ENCODE measurements around the gene OR10A5. TPM values are rescaled to one million over a fixed set of nuclear protein-coding genes. Genes with fewer than 3 reads are reported as not detected.

The OR10A5 gene
- total and polyA plus RNA-seq, 8 donors = not detected

DNA sequence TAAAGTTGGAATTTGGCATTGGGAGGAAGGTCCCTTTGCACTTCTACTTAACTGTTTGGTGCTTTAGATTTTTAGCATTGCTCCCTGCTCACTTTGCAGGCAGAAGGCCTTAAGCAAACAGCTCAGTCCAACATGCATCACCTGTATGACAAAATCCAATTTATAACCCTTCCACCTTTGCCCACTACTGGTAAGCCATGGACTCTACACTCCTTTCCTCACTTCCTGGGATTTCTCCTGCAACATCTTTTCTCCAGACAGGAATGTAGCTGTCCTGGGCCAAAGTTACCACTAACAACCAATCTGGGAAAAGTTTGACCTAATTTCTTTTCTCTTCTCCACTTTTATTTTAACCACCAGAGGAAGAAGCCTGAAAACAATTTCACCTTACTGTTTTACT is 48.6 kb downstream of the OR10A5 start:
- Histone ChIP-seq H3K27me3 (no peaks in the 10 kb centered on the region), H3K27ac (no peak overlapping the region), H3K36me3 (no peaks in the 10 kb centered on the region), H3K9me3 (no peaks in the 10 kb centered on the region), H3K4me1 (no peaks in the 10 kb centered on the region), H3K4me3 (no peak overlapping the region)
- DNase-seq = no peak
- intact Hi-C loops (cut with DNase I; ENCODE audit: low total_unique reads) = no loop called here
- TF ChIP-seq, protein P1, sequence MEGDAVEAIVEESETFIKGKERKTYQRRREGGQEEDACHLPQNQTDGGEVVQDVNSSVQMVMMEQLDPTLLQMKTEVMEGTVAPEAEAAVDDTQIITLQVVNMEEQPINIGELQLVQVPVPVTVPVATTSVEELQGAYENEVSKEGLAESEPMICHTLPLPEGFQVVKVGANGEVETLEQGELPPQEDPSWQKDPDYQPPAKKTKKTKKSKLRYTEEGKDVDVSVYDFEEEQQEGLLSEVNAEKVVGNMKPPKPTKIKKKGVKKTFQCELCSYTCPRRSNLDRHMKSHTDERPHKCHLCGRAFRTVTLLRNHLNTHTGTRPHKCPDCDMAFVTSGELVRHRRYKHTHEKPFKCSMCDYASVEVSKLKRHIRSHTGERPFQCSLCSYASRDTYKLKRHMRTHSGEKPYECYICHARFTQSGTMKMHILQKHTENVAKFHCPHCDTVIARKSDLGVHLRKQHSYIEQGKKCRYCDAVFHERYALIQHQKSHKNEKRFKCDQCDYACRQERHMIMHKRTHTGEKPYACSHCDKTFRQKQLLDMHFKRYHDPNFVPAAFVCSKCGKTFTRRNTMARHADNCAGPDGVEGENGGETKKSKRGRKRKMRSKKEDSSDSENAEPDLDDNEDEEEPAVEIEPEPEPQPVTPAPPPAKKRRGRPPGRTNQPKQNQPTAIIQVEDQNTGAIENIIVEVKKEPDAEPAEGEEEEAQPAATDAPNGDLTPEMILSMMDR (IDR thresholded peaks at IDR 0.05) = no peak
- no peak for TF ChIP-seq POLR2AphosphoS5 (IDR thresholded peaks at IDR 0.05)
- TF ChIP-seq EP300 (IDR thresholded peaks at IDR 0.05) = no peak
- no peak for TF ChIP-seq POLR2A (IDR thresholded peaks at IDR 0.05)

DNA sequence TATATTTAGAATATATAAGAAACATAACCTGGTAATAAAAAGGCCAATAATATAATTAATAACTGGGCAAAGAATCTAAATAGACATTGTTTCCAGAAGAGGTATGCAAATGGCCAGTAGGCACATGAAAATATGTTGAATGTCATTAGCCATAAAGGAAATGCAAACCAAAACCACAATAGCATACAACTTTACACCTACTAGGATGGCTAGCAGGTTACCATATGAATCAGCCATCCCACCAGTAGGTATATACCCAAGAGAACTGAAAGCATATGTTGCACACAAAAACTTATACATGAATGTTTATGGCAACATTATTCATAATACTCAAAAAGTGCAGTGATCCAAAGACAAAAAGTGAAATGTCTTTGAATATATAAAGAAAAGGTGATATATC is 49.5 kb downstream of the OR10A5 start:
- Histone ChIP-seq H3K4me3 (no peak overlapping the region), H3K27ac (no peak overlapping the region), H3K27me3 (no peaks in the 10 kb centered on the region), H3K4me1 (no peaks in the 10 kb centered on the region), H3K36me3 (no peaks in the 10 kb centered on the region), H3K9me3 (no peaks in the 10 kb centered on the region)
- DNase-seq = no peak
- TF ChIP-seq, protein P1 (IDR thresholded peaks at IDR 0.05) = no peak
- no peak for TF ChIP-seq POLR2AphosphoS5 (IDR thresholded peaks at IDR 0.05)
- TF ChIP-seq EP300 (IDR thresholded peaks at IDR 0.05) = no peak
- no peak for TF ChIP-seq POLR2A (IDR thresholded peaks at IDR 0.05)
- intact Hi-C loops (cut with DNase I; ENCODE audit: low total_unique reads) = no loop called here

Other genes starting within 250 kb of the OR10A5 start
- 10 to 100 TPM in 2 of 5 donors, 1 to 10 TPM in 3; 1.8 to 22.6 (median 7.6) TPM for gene RRP8, start 242.1 kb upstream of the OR10A5 start, total RNA-seq
- gene RRP8, start 242.1 kb upstream of the OR10A5 start, polyA plus RNA-seq = 10 to 100 TPM; 16.5 to 23.1 (median 18.0) TPM
- 100 to 1,000 TPM in 4 of 5 donors, 10 to 100 TPM in 1; 60.0 to 308 (median 123) TPM for gene ILK, start 241.9 kb upstream of the OR10A5 start, total RNA-seq
- gene ILK, start 241.9 kb upstream of the OR10A5 start, polyA plus RNA-seq = 100 to 1,000 TPM; 123 to 138 (median 124) TPM
- 100 to 1,000 TPM in 4 of 5 donors, 10 to 100 TPM in 1; 15.8 to 234 (median 163) TPM for gene TAF10, start 233.5 kb upstream of the OR10A5 start, total RNA-seq
- 100 to 1,000 TPM; 115 to 160 (median 154) TPM for gene TAF10, start 233.5 kb upstream of the OR10A5 start, polyA plus RNA-seq
- 100 to 1,000 TPM in 1 of 5 donors, 10 to 100 TPM in 4; 45.9 to 213 (median 91.5) TPM for gene TPP1, start 226.3 kb upstream of the OR10A5 start, total RNA-seq
- gene TPP1, start 226.3 kb upstream of the OR10A5 start, polyA plus RNA-seq = 10 to 100 TPM; 11.9 to 32.8 (median 26.1) TPM
- gene DCHS1, start 189.9 kb upstream of the OR10A5 start, total RNA-seq = 10 to 100 TPM in 4 of 5 donors, 1 to 10 TPM in 1; 9.9 to 22.8 (median 17.4) TPM
- 1 to 10 TPM in 2 of 3 donors, under 1 TPM in 1; 0.76 to 2.6 (median 1.6) TPM for gene DCHS1, start 189.9 kb upstream of the OR10A5 start, polyA plus RNA-seq
- gene MRPL17, start 162.3 kb upstream of the OR10A5 start, total RNA-seq = 100 to 1,000 TPM in 1 of 5 donors, 10 to 100 TPM in 3, 1 to 10 TPM in 1; 9.0 to 148 (median 20.4) TPM
- 10 to 100 TPM; 43.2 to 52.2 (median 49.4) TPM for gene MRPL17, start 162.3 kb upstream of the OR10A5 start, polyA plus RNA-seq
- under 1 TPM in 2 of 5 donors, not detected in 3; 0.29 to 0.55 TPM for gene OR2AG2, start 73.7 kb upstream of the OR10A5 start, total RNA-seq
- gene OR2AG2, start 73.7 kb upstream of the OR10A5 start, polyA plus RNA-seq = not detected
- under 1 TPM in 1 of 5 donors, not detected in 4; under 0.01 TPM for gene OR2AG1, start 62.7 kb upstream of the OR10A5 start, total RNA-seq
- not detected for gene OR2AG1, start 62.7 kb upstream of the OR10A5 start, polyA plus RNA-seq
- under 1 TPM in 1 of 5 donors, not detected in 4; 0.55 TPM for gene OR6A2, start 46.0 kb upstream of the OR10A5 start, total RNA-seq
- gene OR6A2, start 46.0 kb upstream of the OR10A5 start, polyA plus RNA-seq = not detected
- not detected for gene OR10A2, start 17.4 kb downstream of the OR10A5 start, total RNA-seq
- gene OR10A2, start 17.4 kb downstream of the OR10A5 start, polyA plus RNA-seq = not detected
- gene OR10A4, start 30.9 kb downstream of the OR10A5 start, total RNA-seq = not detected
- not detected for gene OR10A4, start 30.9 kb downstream of the OR10A5 start, polyA plus RNA-seq
- gene OR2D2, start 46.8 kb downstream of the OR10A5 start, total RNA-seq = not detected
- not detected for gene OR2D2, start 46.8 kb downstream of the OR10A5 start, polyA plus RNA-seq
- gene OR2D3, start 75.3 kb downstream of the OR10A5 start, total RNA-seq = not detected
- gene OR2D3, start 75.3 kb downstream of the OR10A5 start, polyA plus RNA-seq = not detected
- 10 to 100 TPM in 1 of 5 donors, 1 to 10 TPM in 3, under 1 TPM in 1; 0.89 to 12.3 (median 2.4) TPM for gene ZNF215, start 80.7 kb downstream of the OR10A5 start, total RNA-seq
- gene ZNF215, start 80.7 kb downstream of the OR10A5 start, polyA plus RNA-seq = under 1 TPM in 2 of 3 donors, not detected in 1; 0.46 to 0.98 TPM
- 1 to 10 TPM in 1 of 5 donors, under 1 TPM in 2, not detected in 2; 0.58 to 4.0 (median 0.87) TPM for gene ZNF214, start 174.7 kb downstream of the OR10A5 start, total RNA-seq
- gene ZNF214, start 174.7 kb downstream of the OR10A5 start, polyA plus RNA-seq = under 1 TPM; 0.37 to 0.63 (median 0.61) TPM
- under 1 TPM in 1 of 5 donors, not detected in 4; 0.18 TPM for gene NLRP14, start 174.8 kb downstream of the OR10A5 start, total RNA-seq
- not detected for gene NLRP14, start 174.8 kb downstream of the OR10A5 start, polyA plus RNA-seq
- gene RBMXL2, start 243.3 kb downstream of the OR10A5 start, total RNA-seq = 1 to 10 TPM in 1 of 5 donors, under 1 TPM in 1, not detected in 3; 0.18 to 7.6 TPM
- not detected for gene RBMXL2, start 243.3 kb downstream of the OR10A5 start, polyA plus RNA-seq